Heart left ventricle (tissue), 16 donors: ENCODE results near the gene PYM1. TPM values are rescaled to one million over a fixed set of nuclear protein-coding genes. Genes with fewer than 3 reads are reported as not detected.

Experiments
- ATAC-seq, 4 donors: fragments of 200-7000 bp; cut with Tn5 transposase; one replicate each; pipeline ENCODE4 v1.9.1; 2020 to 2022; ENCODE audit warnings: moderate library complexity in 4 of 4, mild to moderate bottlenecking in 3 of 4, moderate number of reproducible peaks in 1 of 4
- DNase-seq, 5 donors: peaks; one replicate each; pipeline ENCODE4 v3.0.0-alpha.2; 2020
- H3K27ac ChIP-seq, 12 donors: fragments of 200-600 bp; sonication (generic) in 4 of 12; one replicate each; pipeline versions ENCODE4 v1.5.0 to v1.8.0; 2016 to 2022; ENCODE audit warnings: mild to moderate bottlenecking in 2 of 12
- H3K27me3 ChIP-seq, 9 donors: fragments of 200-600 bp; sonication (generic) in 2 of 9; one replicate each; pipeline versions ENCODE4 v1.5.1 to v1.8.0; 2016 to 2022; ENCODE audit warnings: mild to moderate bottlenecking in 3 of 9
- H3K36me3 ChIP-seq, 9 donors: fragments of 200-600 bp; sonication (generic) in 2 of 9; one replicate each; pipeline versions ENCODE4 v1.5.0 to v1.8.0; 2018 to 2022; ENCODE audit warnings: mild to moderate bottlenecking in 2 of 9
- H3K4me1 ChIP-seq, 12 donors: fragments of 200-600 bp; sonication (generic) in 4 of 12; one replicate each; pipeline versions ENCODE4 v1.5.0 to v1.8.0; 2016 to 2022; ENCODE audit warnings: mild to moderate bottlenecking in 3 of 12
- H3K4me3 ChIP-seq, 12 donors: fragments of 200-600 bp; sonication (generic) in 4 of 12; one replicate each; pipeline versions ENCODE4 v1.5.0 to v1.8.0; 2017 to 2022; ENCODE audit warnings: mild to moderate bottlenecking in 9 of 12, moderate library complexity in 4 of 12
- H3K9me3 ChIP-seq, 12 donors: fragments of 200-600 bp; sonication (generic) in 4 of 12; one replicate each; pipeline versions ENCODE4 v1.5.0 to v1.8.0; 2016 to 2022; ENCODE audit warnings: mild to moderate bottlenecking in 1 of 12
- CTCF ChIP-seq, 12 donors: fragments of 200-600 bp; sonication (generic) in 4 of 12; IDR thresholded peaks; one replicate each; pipeline versions ENCODE4 v1.5.0 to v1.8.0; 2018 to 2022; ENCODE audit warnings: antibody characterized with exemption in 12 of 12, mild to moderate bottlenecking in 5 of 12
- POLR2A ChIP-seq, 2 donors: fragments of 450-650 bp; IDR thresholded peaks; one replicate each; pipeline ENCODE4 v1.6.1; 2017; ENCODE audit warnings: antibody characterized with exemption in 2 of 2, mild to moderate bottlenecking in 2 of 2, moderate library complexity in 2 of 2
- WGBS, 4 donors: extraction: QIAGEN DNeasy Blood & Tissue Kit in 2 of 4; methylation state at CpG; one replicate each; pipeline versions ENCODE4 v1.1.5 to v1.1.7; 2013 to 2018; 5-methylcytosine and 5-hydroxymethylcytosine counted together
- intact Hi-C, 10 donors: fragments of 100-400 bp; cut with DNase I; formaldehyde crosslinking; loops; one replicate each; pipeline versions ENCODE4 v1.11.1 to v1.14.2; 2022
- polyA plus RNA-seq, 2 donors: library from polyadenylated mRNA; stranded (reverse); fragments of 200-250 nt; gene quantifications; one replicate each; pipeline ENCODE4 v1.2.3, GENCODE V29; 2013
- total RNA-seq, 9 donors: library from RNA; depleted of rRNA in 2 of 9; stranded (reverse); fragments of >200 nt in 2 of 9; fragmentation: NEBNext Ultra II Directional in 3 of 9; extraction: Animal tissue kit (Norgen Biotek cat#: 25700) in 3 of 9; gene quantifications; one replicate each; pipeline versions ENCODE4 v1.1.0 to v1.2.4, GENCODE V29; 2016 to 2023
- donor health status: ischemic (EF 13 %, LVEDD 7.1; RV severe dilation, severe dysfunction).
- donor health status: healthy with polysubstance abuse.
- donor health status: DM: no; HTN: yes; CAD: no.
- donor health status: DM: no; HTN: no; CAD: no.
- donor health status: ischemic (EF 25% LVEDD 6.9; RV normal size, moderate dysfunction).
- donor health status: ischemic (EF 25% LVEDD 5.7; RV mildly dilated, moderate dysfunction).
- donor health status: healthy.
- donor health status: DM: yes; HTN: yes; CAD: no.
- donor health status: ischemic (EF 35%, LVEDD 5.7; RV mildly dilated, moderate dysfunction).
- donor health status: nonischemic (EF 11% LVEDD 7.7; RV severe dilation, severe dysfunction).
- donor health status: DM: yes; HTN: yes; CAD: no.
- donor health status: PGD.
- donor health status: ischemic (EF 29% LVEDD 5.4; RV normal size, mild dysfunction).
- donor health status: nonischemic (EF 23%, LVEDD 6.1; RV moderate dilation, normal function).

The PYM1 gene
- total and polyA plus RNA-seq, 11 donors, result 12.0 to 33.6 (median 15.3) TPM

- no peak for ATAC-seq
- Histone ChIP-seq H3K4me3 (no peak overlapping the region), H3K4me1 (peaks cover 0 to 25% (median 14%) of the 10 kb centered on the region in 12 donors), H3K27me3 (no peaks in the 10 kb centered on the region), H3K27ac (no peak overlapping the region), H3K36me3 (peaks cover 0 to 5% (median 0%) of the 10 kb centered on the region in 9 donors), H3K9me3 (no peaks in the 10 kb centered on the region)
- no peak for DNase-seq
- TF ChIP-seq CTCF (IDR thresholded peaks at IDR 0.05) (no peak), POLR2A (IDR thresholded peaks at IDR 0.05) (no peak)
- intact Hi-C loops, result loop anchor here in 2 of 10 donors (5.0 kb wide), 1 partner anchor 33 kb away; the partner anchor contains the start of gene DGKA (in 2 of the 2)
- WGBS, 4 donors, result 57 to 71% (median 67%) methylated on average over 5 of the region's 5 CpGs
Measured at GRCh38 chr12:55965240-55965639, 37.5 kb upstream of the PYM1 start.

- 68 to 81% (median 74%) methylated on average over 2 of the region's 2 CpGs for WGBS, 4 donors
- Histone ChIP-seq H3K9me3 (no peaks in the 10 kb centered on the region), H3K27me3 (no peaks in the 10 kb centered on the region), H3K4me3 (no peak overlapping the region), H3K27ac (no peak overlapping the region), H3K36me3 (peaks cover 0 to 3% (median 0%) of the 10 kb centered on the region in 9 donors), H3K4me1 (peaks cover 0 to 22% (median 14%) of the 10 kb centered on the region in 12 donors)
- intact Hi-C loops, result no loop called here
- ATAC-seq (no peak), DNase-seq (no peak)
- no peak for TF ChIP-seq CTCF (IDR thresholded peaks at IDR 0.05)
- TF ChIP-seq POLR2A (IDR thresholded peaks at IDR 0.05), result no peak
Measured at GRCh38 chr12:55963760-55964159, 36.1 kb upstream of the PYM1 start.

- H3K27ac ChIP-seq, result no peak overlapping the region
- peaks cover 0 to 22% (median 3%) of the 10 kb centered on the region in 9 donors for H3K36me3 ChIP-seq
- TF ChIP-seq POLR2A (IDR thresholded peaks at IDR 0.05) (no peak), CTCF (IDR thresholded peaks at IDR 0.05) (no peak)
- no peaks in the 10 kb centered on the region for H3K27me3 ChIP-seq
- H3K4me1 ChIP-seq, result no peaks in the 10 kb centered on the region
- intact Hi-C loops, result no loop called here
- 75 to 98% (median 92%) methylated on average over 5 of the region's 5 CpGs for WGBS, 4 donors
- H3K9me3 ChIP-seq, result no peaks in the 10 kb centered on the region
- no peak overlapping the region for H3K4me3 ChIP-seq
- no peak for DNase-seq
- ATAC-seq, result no peak
Measured at GRCh38 chr12:55957106-55957859, 29.6 kb upstream of the PYM1 start.

- no peak for ATAC-seq
- 78 to 91% (median 85%) methylated on average over 6 of the region's 6 CpGs for WGBS, 4 donors
Measured at GRCh38 chr12:55955800-55956508, 28.3 kb upstream of the PYM1 start.

More at GRCh38 chr12:55955800-55956508, 28.3 kb upstream of the PYM1 start:
- intact Hi-C loops, result no loop called here
- TF ChIP-seq POLR2A (IDR thresholded peaks at IDR 0.05) (no peak), CTCF (IDR thresholded peaks at IDR 0.05) (no peak)
- no peak overlapping the region for H3K4me3 ChIP-seq
- H3K27ac ChIP-seq, result no peak overlapping the region
- H3K36me3 ChIP-seq, result peaks cover 0 to 36% (median 7%) of the 10 kb centered on the region in 9 donors
- H3K4me1 ChIP-seq, result no peaks in the 10 kb centered on the region
- no peaks in the 10 kb centered on the region for H3K9me3 ChIP-seq
- DNase-seq, result no peak
- H3K27me3 ChIP-seq, result no peaks in the 10 kb centered on the region
